Omental fat pad (tissue), 4 donors: Measurements from ENCODE around the gene SYNGAP1. TPM values are rescaled to one million over a fixed set of nuclear protein-coding genes. Genes with fewer than 3 reads are reported as not detected.

Experiments used
- ATAC-seq: fragments of 150-250 bp; one replicate; pipeline ENCODE4 v1.9.1; 2016; ENCODE audit warnings: mild to moderate bottlenecking, moderate library complexity; ENCODE audit not compliant: low FRiP score
- DNase-seq: peaks from one replicate; pipeline ENCODE4 v3.0.0-alpha.2; 2019; ENCODE audit warnings: low spot score
- total RNA-seq, 4 donors: library from RNA; depleted of rRNA; stranded (reverse); fragments of >200 nt; gene quantifications; one replicate each; pipeline ENCODE4 v1.1.0, GENCODE V29; 2016
- TF ChIP-seq, protein P1 (sequence below), 3 donors: fragments of 450-650 bp; IDR thresholded peaks; one replicate each; pipeline ENCODE4 v1.5.1; 2016 to 2017; ENCODE audit warnings: antibody characterized with exemption in 3 of 3, mild to moderate bottlenecking in 3 of 3, moderate library complexity in 2 of 3

Gene SYNGAP1
- total RNA-seq, 4 donors from 2014 or later, result 8.8 to 12.3 (median 10.3) TPM

DNA sequence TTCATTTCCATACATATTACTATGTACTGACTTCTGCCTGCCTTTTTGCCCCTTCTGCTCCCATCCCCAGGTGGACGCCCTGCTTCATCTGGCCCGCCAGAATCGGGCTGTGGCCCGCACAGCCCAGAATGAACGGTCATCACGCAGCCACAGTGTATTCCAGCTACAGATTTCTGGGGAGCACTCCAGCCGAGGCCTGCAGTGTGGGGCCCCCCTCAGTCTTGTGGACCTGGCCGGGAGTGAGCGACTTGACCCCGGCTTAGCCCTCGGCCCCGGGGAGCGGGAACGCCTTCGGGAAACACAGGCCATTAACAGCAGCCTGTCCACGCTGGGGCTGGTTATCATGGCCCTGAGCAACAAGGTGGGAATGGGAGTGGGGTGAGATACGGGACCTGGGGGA, 13.7 kb upstream of the SYNGAP1 start:
- TF ChIP-seq, protein P1, sequence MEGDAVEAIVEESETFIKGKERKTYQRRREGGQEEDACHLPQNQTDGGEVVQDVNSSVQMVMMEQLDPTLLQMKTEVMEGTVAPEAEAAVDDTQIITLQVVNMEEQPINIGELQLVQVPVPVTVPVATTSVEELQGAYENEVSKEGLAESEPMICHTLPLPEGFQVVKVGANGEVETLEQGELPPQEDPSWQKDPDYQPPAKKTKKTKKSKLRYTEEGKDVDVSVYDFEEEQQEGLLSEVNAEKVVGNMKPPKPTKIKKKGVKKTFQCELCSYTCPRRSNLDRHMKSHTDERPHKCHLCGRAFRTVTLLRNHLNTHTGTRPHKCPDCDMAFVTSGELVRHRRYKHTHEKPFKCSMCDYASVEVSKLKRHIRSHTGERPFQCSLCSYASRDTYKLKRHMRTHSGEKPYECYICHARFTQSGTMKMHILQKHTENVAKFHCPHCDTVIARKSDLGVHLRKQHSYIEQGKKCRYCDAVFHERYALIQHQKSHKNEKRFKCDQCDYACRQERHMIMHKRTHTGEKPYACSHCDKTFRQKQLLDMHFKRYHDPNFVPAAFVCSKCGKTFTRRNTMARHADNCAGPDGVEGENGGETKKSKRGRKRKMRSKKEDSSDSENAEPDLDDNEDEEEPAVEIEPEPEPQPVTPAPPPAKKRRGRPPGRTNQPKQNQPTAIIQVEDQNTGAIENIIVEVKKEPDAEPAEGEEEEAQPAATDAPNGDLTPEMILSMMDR (IDR thresholded peaks at IDR 0.05), result no peak
- DNase-seq (no peak), ATAC-seq (no peak)

DNA sequence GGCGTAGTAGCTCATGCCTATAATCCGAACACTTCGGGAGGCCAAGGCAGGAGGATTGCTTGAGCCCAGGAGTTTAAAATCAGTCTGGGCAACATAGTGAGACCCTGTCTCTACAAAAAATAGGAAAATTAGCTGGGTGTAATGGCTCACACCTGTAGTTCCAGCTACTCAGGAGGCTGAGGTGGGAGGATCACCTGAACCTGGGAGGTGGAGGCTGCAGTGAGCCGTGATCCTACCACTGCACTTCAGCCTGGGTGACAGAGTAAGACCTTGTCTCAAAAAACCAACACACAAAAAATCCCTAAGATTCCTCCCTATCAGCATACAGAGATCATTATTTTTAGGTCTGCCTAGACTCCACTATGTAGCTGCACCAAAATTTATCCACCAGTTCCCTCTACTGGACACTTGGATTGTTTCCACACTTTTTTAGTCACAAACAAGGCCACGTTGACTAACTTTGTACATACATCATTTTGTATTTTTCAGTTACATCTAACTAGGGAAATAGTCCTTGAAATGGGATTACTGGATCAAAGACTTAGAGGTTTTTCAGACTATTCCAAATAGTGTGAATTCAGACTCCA, 12.6 kb upstream of the SYNGAP1 start:
- ATAC-seq, result no peak
- TF ChIP-seq, protein P1 (IDR thresholded peaks at IDR 0.05), result no peak
- no peak for DNase-seq

DNA sequence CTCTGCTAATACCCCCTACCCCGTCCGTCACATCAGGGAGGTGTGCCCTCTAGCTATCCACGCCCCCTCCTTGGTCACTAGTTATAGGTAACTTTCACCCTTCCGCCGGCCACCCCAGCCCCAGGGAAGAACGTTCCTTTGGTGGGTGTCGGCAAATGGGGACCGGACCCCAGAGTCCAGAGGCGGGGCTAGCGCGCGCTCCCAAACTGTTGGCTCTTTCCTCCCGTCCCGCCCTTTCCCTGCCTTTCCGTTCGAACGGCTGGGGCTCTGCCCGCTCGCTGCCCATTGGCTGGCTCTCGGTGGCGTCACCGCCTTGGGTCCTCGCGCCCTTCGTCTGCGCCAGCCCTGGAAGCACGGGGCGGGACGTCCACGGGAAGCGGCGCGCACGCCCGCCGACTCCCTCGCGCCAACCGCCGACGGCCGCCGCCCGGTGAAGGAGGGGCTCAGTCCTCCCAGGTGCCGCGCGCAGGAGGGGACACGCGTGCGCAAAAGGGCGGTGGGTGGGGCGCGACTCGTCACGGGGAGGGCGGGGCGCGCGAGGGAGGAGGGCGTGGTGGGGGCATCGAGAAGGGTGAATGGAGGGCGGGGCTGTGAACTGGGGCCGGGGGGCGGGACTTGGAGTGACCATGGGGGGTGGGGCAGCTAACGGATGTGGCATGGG, 9.7 kb upstream of the SYNGAP1 start:
- peak; percentile 96 for ATAC-seq
- TF ChIP-seq, protein P1 (IDR thresholded peaks at IDR 0.05), result no peak
- peak; percentile 86 for DNase-seq

DNA sequence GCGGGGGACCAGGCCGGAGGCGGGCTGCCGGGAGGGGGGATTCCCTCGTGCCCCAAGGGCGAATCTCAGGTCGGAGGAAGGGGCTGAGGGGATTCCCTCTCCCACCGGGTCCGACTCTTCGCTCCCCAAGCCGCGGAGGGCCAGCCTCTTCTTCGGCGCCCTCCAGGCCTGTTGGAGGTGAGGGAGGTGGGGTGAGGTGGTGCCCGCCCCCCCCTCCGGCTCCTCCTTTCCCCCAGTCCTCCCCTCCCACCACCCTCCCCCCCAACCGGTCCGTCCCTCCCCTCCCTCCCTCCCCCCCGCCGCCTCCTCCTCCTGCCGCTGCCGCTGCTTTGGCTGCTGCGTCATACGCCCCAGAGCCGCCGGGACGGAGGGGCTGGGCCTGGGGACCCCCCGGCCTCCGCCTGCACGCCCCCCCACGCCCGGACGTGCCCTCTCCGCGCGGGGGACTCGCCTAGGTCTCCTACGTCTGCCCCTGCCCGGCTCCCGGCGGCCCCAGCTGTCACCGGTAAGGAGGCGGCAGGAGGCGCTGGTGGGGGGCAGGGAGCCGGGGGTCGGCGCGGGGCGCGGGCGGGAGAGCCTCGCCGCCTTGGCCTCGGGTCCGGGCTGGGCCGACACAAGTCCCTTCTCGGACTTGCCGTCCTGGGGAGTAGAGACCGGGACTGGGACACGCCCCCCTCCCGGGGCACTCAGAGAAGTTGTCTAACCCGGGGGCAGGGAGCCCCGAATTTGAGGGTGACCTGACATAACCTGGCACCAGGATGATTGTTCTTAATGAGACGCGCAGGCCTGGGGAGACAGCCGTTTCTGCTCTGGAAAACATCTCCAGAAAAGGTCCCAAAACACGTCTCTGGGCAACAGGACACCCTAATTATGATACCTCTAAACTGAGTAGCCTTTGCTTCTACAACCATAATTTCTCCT, 8.9 kb upstream of the SYNGAP1 start, which contains the start of gene PHF1:
PHF1 (plus strand) TSS at position 304 of the 921 bp plus-strand sequence. CDS start 1,250 bp downstream, outside the sequence.
- TF ChIP-seq, protein P1 (IDR thresholded peaks at IDR 0.05), result no peak
- DNase-seq (no peak), ATAC-seq (peak; percentile 54)

DNA sequence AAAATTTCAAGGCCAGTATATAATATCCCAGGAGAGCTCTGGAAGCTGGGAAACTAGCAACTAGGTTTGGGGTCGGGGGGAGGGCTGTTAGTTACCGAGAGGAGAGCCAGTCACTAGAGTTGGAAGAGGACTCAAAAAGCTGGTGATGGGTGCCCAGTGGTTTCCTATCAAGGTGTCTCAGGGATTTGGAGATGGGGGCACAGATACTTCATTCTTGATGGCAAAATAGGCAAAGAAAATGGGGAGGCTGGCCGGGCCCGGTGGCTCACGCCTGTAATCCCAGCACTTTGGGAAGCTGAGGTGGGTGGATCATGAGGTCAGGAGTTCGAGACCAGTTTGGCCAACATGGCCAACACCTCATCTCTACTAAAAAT, 8.2 kb upstream of the SYNGAP1 start:
- no peak for DNase-seq
- ATAC-seq, result no peak
- TF ChIP-seq, protein P1 (IDR thresholded peaks at IDR 0.05), result no peak

DNA sequence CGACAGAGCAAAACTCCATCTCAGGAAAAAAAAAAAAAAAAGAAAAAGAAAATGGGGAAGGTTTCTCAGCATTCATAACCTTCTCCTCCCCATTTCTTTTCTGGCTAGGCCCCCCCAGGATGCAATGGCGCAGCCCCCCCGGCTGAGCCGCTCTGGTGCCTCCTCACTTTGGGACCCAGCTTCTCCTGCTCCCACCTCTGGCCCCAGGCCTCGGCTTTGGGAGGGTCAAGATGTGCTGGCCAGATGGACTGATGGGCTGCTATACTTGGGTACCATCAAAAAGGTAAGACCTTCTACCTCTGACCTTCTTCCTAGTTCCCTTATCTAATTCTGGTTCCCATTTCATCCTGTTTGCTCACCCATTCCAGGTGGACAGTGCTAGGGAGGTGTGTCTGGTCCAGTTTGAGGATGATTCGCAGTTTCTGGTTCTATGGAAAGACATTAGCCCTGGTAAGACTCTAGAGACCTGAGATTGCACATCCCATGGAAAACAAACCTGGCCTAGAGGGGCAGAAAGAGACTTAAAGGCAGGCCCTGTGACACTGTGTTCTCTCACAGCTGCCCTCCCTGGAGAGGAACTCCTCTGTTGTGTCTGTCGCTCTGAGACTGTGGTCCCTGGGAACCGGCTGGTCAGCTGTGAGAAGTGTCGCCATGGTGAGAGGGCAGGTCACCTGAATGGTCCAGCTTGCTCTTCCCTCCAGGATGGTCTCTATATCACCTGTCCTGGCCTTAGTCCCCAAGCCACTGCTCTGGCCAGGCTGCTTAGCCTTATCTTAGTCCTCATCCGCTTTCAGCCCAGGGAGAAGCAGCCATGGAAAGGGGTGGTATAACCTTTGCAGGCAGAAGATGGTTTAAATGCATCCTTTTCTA, 7.5 kb upstream of the SYNGAP1 start:
- TF ChIP-seq, protein P1 (IDR thresholded peaks at IDR 0.05), result no peak
- no peak for DNase-seq
- ATAC-seq, result no peak
